ENCODE measurements around the gene MED22. TPM values are rescaled to one million over a fixed set of nuclear protein-coding genes. Genes with fewer than 3 reads are reported as not detected.
"Not testable (repeated sequence)": the region's sequence is repeated elsewhere in the genome, so short reads cannot be mapped to it uniquely, and the experiment has no call there.

MED22 gene
- polyA plus RNA-seq, 3 donors = 6.8 to 27.7 (median 9.6) TPM

DNA sequence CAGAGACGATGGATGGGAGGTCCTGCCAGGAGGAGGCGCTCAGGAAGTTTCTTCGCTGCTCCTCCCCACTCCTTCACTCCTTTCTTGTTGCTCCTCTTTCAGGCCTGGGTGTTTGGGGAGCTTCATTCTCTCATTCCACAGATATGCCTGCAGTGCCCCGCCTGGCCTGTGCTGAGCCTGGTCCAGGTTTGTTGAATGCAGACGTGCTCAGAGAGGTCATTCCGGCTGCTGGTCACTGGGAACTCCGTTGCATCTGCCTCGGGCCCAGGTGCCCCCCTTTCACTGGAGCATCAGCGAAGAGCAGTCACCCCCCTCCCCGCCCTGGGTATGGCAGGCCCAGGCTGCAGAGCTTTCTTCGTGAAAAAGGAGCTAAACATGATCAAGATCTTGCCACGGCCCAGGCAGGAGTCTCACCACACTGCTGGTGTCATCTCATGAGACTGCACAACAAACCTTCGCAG is 27.5 kb downstream of the MED22 start:
- peaks cover 0 to 4% (median 0%) of the 10 kb centered on the region in 7 donors for H3K9me3 Mint-ChIP-seq
- H3K79me2 ChIP-seq (ENCODE audit: insufficient read depth, low read length) = no peaks in the 10 kb centered on the region
- H3K27ac ChIP-seq (ENCODE audit: low read depth in 1 of 2, low read length in 2 of 2) = no peak overlapping the region
- peaks cover 5% of the 10 kb centered on the region for H3K4me1 Mint-ChIP-seq
- no peaks in the 10 kb centered on the region for H3K4me1 ChIP-seq (ENCODE audit: control insufficient read depth in 1 of 2, insufficient read depth in 2 of 2, low read length in 2 of 2)
- TF ChIP-seq, protein P1, sequence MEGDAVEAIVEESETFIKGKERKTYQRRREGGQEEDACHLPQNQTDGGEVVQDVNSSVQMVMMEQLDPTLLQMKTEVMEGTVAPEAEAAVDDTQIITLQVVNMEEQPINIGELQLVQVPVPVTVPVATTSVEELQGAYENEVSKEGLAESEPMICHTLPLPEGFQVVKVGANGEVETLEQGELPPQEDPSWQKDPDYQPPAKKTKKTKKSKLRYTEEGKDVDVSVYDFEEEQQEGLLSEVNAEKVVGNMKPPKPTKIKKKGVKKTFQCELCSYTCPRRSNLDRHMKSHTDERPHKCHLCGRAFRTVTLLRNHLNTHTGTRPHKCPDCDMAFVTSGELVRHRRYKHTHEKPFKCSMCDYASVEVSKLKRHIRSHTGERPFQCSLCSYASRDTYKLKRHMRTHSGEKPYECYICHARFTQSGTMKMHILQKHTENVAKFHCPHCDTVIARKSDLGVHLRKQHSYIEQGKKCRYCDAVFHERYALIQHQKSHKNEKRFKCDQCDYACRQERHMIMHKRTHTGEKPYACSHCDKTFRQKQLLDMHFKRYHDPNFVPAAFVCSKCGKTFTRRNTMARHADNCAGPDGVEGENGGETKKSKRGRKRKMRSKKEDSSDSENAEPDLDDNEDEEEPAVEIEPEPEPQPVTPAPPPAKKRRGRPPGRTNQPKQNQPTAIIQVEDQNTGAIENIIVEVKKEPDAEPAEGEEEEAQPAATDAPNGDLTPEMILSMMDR (IDR thresholded peaks at IDR 0.05) = no peak
- intact Hi-C loops (cut with micrococcal nuclease) = no loop called here
- H3K27me3 Mint-ChIP-seq (ENCODE audit: low read depth in 3 of 3) = peaks cover 5 to 18% (median 7%) of the 10 kb centered on the region in 3 donors
- H3K9ac ChIP-seq (ENCODE audit: insufficient read depth, low read length, poor library complexity, severe bottlenecking) = no peak overlapping the region
- no peaks in the 10 kb centered on the region for H3K36me3 ChIP-seq (replicated peaks in 1 of 2; ENCODE audit: control insufficient read depth in 1 of 2, insufficient read depth in 2 of 2, low read length in 2 of 2)
- H3K9me3 ChIP-seq (replicated peaks in 1 of 2; ENCODE audit: control insufficient read depth in 1 of 2, insufficient read depth in 1 of 2, low read length in 2 of 2) = no peaks in the 10 kb centered on the region
- H3K27me3 ChIP-seq (ENCODE audit: control insufficient read depth in 2 of 2, insufficient read depth in 2 of 2, low read length in 2 of 2) = no peaks in the 10 kb centered on the region
- no peak overlapping the region for H3K4me2 ChIP-seq (replicated peaks; ENCODE audit: extremely low read depth, low read length, poor library complexity, severe bottlenecking)
- no peak overlapping the region for H3K4me3 Mint-ChIP-seq
- no peak overlapping the region for H3K4me3 ChIP-seq (replicated peaks in 1 of 3; ENCODE audit: low read depth in 2 of 3, low read length in 3 of 3)
- H4K20me1 ChIP-seq (ENCODE audit: insufficient read depth, low read length) = no peaks in the 10 kb centered on the region
- WGBS (ENCODE audit: insufficient coverage) = 90% methylated on average over 8 of the region's 13 CpGs
- H3K36me3 Mint-ChIP-seq = no peaks in the 10 kb centered on the region
- no peak overlapping the region for H2AFZ ChIP-seq (ENCODE audit: insufficient read depth, low read depth, low read length, poor library complexity, severe bottlenecking)
- H3K27ac Mint-ChIP-seq = peak overlapping the region in 2 of 7 donors; percentile 5 to 43
- DNase-seq = no peak

DNA sequence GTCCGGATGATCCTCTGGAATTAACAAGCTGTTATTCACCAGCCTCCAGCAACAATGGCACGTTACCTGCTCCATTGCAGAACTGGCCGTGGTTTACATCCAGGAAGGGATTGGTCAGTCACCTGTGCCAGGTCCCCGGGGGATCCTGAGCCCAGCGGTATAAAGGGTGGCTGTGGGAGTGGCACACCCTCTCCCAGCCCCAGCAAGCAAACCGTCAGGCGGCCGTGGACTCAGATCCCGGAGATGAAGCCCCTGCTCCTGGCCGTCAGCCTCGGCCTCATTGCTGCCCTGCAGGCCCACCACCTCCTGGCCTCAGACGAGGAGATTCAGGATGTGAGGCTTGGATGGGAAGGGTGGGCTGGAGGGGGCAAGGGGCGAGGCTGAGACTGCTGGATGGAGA is 30.4 kb downstream of the MED22 start:
- H3K79me2 ChIP-seq (ENCODE audit: insufficient read depth, low read length); H3K36me3 ChIP-seq (replicated peaks in 1 of 2; ENCODE audit: control insufficient read depth in 1 of 2, insufficient read depth in 2 of 2, low read length in 2 of 2); H3K4me2 ChIP-seq (replicated peaks; ENCODE audit: extremely low read depth, low read length, poor library complexity, severe bottlenecking); H4K20me1 ChIP-seq (ENCODE audit: insufficient read depth, low read length); H3K4me3 Mint-ChIP-seq; intact Hi-C loops (cut with micrococcal nuclease); H3K9me3 Mint-ChIP-seq; H3K27me3 ChIP-seq (ENCODE audit: control insufficient read depth in 2 of 2, insufficient read depth in 2 of 2, low read length in 2 of 2); H3K27ac Mint-ChIP-seq; H3K27ac ChIP-seq (ENCODE audit: low read depth in 1 of 2, low read length in 2 of 2); H3K36me3 Mint-ChIP-seq; H3K4me3 ChIP-seq (replicated peaks in 1 of 3; ENCODE audit: low read depth in 2 of 3, low read length in 3 of 3); H3K9me3 ChIP-seq (replicated peaks in 1 of 2; ENCODE audit: control insufficient read depth in 1 of 2, insufficient read depth in 1 of 2, low read length in 2 of 2); H3K4me1 Mint-ChIP-seq; DNase-seq; H3K4me1 ChIP-seq (ENCODE audit: control insufficient read depth in 1 of 2, insufficient read depth in 2 of 2, low read length in 2 of 2); H3K9ac ChIP-seq (ENCODE audit: insufficient read depth, low read length, poor library complexity, severe bottlenecking); H2AFZ ChIP-seq (ENCODE audit: insufficient read depth, low read depth, low read length, poor library complexity, severe bottlenecking): not testable (repeated sequence)
- 88% methylated on average over 2 of the region's 13 CpGs for WGBS (ENCODE audit: insufficient coverage)
- H3K27me3 Mint-ChIP-seq (ENCODE audit: low read depth in 3 of 3) = peaks cover 1 to 10% (median 3%) of the 10 kb centered on the region in 3 donors
